Stimulated activated CD8-positive, alpha-beta memory T cell treated with anti-CD3 and anti-CD28 coated beads, Interleukin-4, amount 100 ng/mL, for 4 hours (primary cell): Measurements from ENCODE around the gene METTL17.
"Not testable (repeated sequence)": the region's sequence is repeated elsewhere in the genome, so short reads cannot be mapped to it uniquely, and the experiment has no call there.

Experiments
- DNase-seq, 2 donors: peaks; one replicate each; pipeline ENCODE4 v3.0.0-alpha.2; 2020; ENCODE audit warnings: low read depth in 2 of 2, low spot score in 1 of 2

The METTL17 gene

DNA sequence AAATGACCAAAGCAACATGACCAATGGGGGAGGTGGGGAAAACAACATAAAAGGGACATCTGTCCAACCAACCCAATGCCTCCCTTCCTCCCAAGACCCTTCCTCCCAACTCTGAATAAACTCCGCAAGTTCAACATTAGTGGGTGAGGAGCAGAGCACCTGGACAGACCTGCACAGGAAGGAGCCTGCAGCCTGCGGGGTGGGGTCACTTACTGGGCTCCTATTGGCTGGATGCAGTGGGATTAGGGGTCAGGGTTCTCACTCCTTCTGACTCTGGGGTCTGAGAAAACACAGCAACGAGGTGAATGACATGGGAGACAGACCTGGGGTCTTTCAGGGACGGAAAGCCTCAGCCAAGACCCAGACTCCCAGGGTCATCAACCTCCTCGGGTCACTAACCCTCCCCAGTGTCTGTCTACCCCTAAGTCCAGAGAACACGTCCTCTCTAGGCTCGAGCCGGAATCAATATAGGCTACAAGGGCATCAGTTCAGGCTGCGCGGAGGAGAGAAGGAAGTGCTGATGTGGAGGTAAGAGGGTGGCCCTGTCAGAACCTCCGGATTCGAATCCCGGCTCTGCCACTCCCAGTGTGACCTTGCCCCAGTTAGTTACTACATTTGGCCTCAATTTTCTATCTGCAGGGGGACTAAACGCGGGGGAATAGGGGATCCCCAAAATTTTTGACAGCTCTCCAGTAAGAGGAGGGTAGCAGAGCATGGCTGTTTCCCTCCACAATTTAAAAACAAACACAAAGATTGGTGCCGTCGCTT, 34.2 kb downstream of the METTL17 start:
- DNase-seq = no peak

- DNase-seq = peak; percentile 32 to 53
These were observed 35.0 kb downstream of the METTL17 start, which contains the start of gene NDRG2 for GRCh38 chr14:21024585-21025370. TSS of gene NDRG2 (minus strand) at chr14:21025061. CDS start at chr14:21023315, 1,746 bp downstream.

GRCh38 chr14:21025371-21026273, 35.8 kb downstream of the METTL17 start:
- no peak for DNase-seq

DNA sequence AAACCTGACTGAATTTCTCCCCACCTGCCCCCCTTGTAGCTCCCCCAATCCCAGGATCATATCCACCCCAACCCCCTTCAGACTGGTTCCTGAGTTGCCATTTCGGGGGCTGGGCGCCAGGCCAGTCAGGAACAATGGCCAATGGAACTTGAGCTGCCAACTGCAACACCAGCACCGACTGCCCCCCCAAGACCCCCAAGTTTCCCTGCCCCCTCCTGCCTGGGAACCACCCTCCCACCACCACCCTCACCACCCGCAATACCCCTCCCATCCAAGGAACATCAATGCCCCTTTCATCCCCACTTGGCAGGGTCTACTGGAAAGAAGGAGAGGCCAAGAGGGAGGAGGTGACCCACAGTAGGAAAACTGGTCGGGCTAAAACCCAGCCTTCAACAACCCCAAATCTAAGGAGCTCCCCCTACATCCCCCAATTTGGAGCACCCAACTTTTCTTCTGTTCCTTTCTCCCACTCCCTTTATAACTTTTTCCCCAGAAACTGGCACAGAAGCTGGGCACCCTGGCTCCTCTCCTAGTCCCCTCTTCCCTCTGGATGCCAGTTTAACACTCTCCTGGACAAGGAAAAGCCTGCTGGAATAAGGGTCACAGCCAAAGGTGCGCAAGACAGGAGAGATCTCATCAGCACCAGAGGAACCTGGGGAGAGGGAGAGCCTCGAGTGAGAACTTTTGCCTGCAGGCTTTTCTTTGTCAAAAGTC, 36.7 kb downstream of the METTL17 start:
- no peak for DNase-seq

- DNase-seq = no peak
These were observed 37.2 kb downstream of the METTL17 start for GRCh38 chr14:21026988-21027315.

DNA sequence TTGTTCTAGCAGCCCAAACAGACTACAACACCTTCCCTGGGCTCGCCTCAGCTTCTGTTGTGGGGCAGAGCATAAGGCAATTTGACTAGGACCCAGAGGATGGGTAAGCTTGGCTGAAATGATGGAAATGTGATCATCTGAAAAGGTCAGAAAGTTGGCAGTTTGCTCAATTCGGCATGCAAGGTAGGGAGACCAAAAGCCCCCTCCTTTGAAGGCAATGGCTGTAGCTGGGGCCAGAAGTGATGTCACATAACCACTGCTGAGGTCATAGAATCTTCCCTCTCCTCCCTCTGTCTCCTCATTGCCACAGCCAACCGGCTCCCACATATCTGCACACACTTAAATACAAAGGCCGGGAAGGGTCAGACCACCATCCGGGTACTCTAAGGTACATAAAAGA, 40.1 kb downstream of the METTL17 start, which contains the start of gene TPPP2:
Gene TPPP2 (plus strand): TSS at position 301 of the 400 bp plus-strand sequence. CDS start 365 bp downstream, outside the sequence.
- no peak for DNase-seq

DNA sequence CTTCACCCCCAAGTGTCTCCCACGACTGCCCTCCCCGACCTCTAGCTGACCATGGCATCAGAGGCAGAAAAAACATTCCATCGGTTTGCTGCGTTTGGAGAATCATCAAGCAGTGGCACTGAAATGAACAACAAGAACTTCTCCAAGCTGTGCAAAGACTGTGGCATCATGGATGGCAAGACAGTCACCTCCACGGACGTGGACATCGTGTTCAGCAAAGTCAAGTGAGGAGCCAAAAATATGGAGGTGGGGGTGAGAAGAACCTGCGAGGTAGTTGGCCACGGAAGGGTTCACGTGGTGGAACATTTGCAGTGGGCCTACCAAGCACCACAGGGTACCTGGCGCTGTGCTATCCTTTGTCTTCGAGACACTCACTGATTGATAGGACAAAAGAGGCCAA, 40.8 kb downstream of the METTL17 start:
- DNase-seq = no peak

GRCh38 chr14:21032326-21033132, 42.7 kb downstream of the METTL17 start:
- no peak for DNase-seq

DNA sequence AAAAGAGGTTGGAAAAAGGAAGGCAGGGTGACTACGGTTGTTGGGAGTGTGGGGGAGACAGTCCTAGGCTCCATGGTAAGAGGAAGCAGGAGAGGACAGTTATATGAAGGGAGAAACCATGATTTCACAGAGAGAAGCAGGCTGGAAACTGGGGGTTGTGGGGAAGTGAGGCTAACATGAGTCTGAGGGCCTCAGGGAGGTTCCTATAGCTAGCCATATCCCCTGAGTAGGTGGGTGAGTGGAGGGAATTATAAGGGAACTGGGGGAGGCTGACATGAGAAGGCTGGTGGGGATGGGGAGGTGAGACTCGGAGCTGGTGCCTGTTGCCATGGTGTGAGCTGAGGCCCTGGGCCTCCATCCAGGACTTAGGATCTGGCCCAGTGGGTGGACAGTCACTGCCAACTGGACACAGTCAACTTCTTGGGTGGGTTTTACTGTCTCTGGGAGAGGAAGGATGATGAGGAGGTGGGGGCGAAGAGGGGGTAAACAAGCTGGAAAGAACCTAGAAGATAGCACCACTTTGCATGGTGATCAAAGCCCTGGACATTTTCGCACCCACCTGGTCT, 43.4 kb downstream of the METTL17 start:
- DNase-seq = no peak

DNA sequence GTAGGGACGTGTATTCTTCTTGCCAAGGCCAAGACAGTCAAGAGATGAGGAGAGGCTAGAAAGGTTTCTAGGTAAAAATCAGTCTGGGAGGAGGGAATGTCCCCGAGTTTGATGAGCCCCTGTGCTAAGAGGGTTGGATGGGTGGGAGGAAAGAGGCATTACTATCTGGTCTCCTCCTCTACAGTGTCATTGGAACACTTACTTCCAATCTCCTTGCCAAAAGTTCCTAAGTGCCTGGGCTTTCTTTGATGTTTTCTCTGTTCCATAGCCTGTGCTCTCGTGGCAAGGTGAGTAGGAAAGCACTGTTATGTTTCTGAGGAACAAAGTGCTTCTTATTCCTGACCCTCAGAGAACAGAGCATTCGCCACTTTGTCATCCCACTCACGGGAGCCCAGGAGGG, 44.9 kb downstream of the METTL17 start, which contains the start of gene RNASE13:
Gene RNASE13 (minus strand): TSS at position 101 of the 400 bp plus-strand sequence. CDS start 519 bp downstream, outside the sequence.
- no peak for DNase-seq

GRCh38 chr14:21036751-21037150, 47.0 kb downstream of the METTL17 start:
- DNase-seq = no peak

- no peak for DNase-seq
These were observed 47.4 kb downstream of the METTL17 start for GRCh38 chr14:21037156-21037555.

DNA sequence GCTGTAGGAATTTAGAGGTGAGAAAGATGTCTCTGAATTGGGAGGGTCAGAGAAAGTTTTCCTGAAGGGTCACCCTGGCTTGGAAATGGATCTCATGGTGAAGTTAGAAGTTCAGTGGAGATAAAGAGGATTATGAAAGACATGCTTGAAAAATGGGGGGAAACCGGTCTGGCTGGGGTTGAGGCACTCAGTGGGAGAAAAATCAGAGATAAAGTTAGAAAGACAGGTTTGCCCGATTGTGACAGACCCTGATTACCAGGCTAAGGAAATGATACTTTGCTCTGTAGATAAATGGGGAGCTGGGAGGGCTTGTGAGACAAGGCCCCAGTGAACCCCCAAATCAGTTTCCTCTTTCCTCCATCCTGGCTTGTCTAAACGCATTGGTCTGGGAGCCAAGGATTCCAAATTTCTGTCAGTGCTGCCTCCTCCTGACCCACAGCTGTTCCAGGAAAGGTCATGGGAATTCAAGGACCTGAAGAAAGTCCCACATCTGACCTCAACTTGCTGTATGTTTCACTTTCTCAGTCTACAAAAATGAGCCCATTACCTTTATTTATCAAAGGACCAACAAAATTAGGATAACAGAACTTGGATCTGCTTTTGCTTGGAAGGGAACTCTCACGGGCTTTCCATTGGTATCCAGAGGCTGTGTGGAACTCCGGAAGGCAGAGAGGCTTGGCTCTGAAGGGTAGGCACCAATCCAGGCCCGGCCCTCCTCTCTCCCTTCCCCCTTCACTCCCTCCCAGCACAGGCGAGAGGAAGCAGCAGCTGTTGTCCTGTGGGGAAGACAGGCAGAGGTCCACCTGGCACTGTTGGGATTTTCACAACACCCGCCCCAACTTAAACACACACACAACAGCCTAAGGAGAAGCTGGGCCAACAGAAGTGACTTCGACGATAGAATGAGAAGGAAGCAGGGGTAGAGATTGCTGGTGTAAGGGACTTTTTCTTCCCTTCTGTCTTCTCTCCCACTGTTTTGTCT, 49.0 kb downstream of the METTL17 start:
- DNase-seq = no peak

DNA sequence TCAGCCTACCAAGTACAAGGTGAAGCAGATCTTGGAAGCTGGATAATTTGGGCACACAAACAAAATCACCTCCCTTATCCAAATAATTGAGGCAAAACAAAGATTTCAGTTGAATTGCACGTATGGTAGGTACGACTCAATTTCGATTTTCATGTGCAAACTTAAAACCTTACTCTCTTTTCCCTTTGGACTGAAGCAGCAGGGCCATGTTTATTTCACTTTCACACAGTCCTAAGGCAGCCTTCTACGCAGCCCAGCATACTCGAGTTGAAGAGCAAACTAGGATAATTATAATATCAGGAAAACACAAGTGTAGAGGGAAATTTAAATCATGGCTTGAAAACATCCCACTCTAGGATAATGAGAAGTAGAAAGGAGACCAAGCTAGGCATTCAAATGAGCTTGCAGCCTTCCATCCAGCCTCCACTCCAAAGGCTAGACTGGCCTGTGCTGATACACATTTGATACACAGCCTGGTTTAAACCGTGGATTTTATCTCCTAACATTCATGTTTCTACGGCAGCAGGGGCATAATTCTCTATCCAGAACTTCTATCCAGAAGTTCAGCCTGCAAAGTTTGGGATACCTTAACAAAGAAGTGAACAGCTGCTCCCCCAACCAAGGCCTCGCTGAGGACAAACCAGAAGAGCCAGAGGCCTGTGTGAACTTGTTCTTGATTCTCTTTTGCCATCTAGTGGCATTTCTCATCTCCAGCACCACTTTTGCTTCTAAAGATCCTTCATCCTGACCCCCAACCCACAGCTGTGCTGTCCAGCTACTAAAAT, 50.0 kb downstream of the METTL17 start:
- no peak for DNase-seq

GRCh38 chr14:21040370-21040925, 50.7 kb downstream of the METTL17 start:
- no peak for DNase-seq

DNA sequence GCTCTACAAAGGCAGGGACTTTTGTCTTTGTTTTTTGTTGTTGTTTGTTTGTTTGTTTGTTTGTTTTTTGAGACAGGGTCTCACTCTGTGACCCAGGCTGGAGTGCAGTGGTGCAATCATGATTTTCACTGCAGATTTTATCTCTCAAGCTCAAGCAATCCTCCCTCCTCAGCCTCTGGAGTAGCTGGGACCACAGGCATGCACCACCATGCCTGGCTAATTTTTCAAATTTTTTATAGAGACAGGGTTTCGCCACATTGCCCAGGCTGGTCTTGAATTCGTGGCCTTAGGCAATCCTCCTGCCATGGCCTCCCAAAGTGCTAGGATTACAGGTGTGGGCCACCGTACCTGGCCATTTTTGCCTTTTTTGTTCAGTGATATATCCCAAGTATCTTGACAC, 51.2 kb downstream of the METTL17 start:
- DNase-seq = not testable (repeated sequence)
